Sigmoid colon (tissue), 7 donors: ENCODE data around the gene PINK1. TPM values are rescaled to one million over a fixed set of nuclear protein-coding genes. Genes with fewer than 3 reads are reported as not detected.
"Not testable (repeated sequence)": the region's sequence is repeated elsewhere in the genome, so short reads cannot be mapped to it uniquely, and the experiment has no call there.

Source experiments
- DNase-seq: peaks from one replicate; pipeline ENCODE4 v3.0.0-alpha.2; 2019
- H3K27ac ChIP-seq, 4 donors: fragments of 200-600 bp; sonication (generic); one replicate each; pipeline ENCODE4 v1.5.1; 2016 to 2019; ENCODE audit warnings: mild to moderate bottlenecking in 1 of 4
- H3K27me3 ChIP-seq, 3 donors: fragments of 200-600 bp; sonication (generic); one replicate each; pipeline ENCODE4 v1.5.1; 2019; ENCODE audit warnings: mild to moderate bottlenecking in 1 of 3
- H3K36me3 ChIP-seq, 4 donors: fragments of 200-600 bp; sonication (generic); one replicate each; pipeline ENCODE4 v1.5.1; 2016 to 2019
- H3K4me1 ChIP-seq, 4 donors: fragments of 200-600 bp; sonication (generic); one replicate each; pipeline ENCODE4 v1.5.1; 2017 to 2019
- H3K4me3 ChIP-seq, 4 donors: fragments of 200-600 bp; sonication (generic); one replicate each; pipeline ENCODE4 v1.5.1; 2017 to 2019; ENCODE audit warnings: mild to moderate bottlenecking in 2 of 4, moderate library complexity in 1 of 4
- H3K9me3 ChIP-seq, 4 donors: fragments of 200-600 bp in 3 of 4; sonication (generic) in 3 of 4; one replicate each; pipeline versions ENCODE4 v1.5.1 to v1.6.1; 2013 to 2019
- EP300 ChIP-seq, 4 donors: sonication (generic); formaldehyde crosslinking; IDR thresholded peaks; one replicate each; pipeline ENCODE4 v1.6.1; 2017; ENCODE audit warnings: antibody characterized with exemption in 4 of 4
- POLR2A ChIP-seq, 2 donors: fragments of 450-650 bp; IDR thresholded peaks; one replicate each; pipeline ENCODE4 v1.6.1; 2016; ENCODE audit warnings: antibody characterized with exemption in 2 of 2, mild to moderate bottlenecking in 2 of 2, moderate library complexity in 2 of 2
- POLR2AphosphoS5 ChIP-seq, 4 donors: sonication (generic); formaldehyde crosslinking; IDR thresholded peaks; one replicate each; pipeline ENCODE4 v1.6.1; 2017; ENCODE audit warnings: antibody characterized with exemption in 4 of 4
- WGBS, 2 donors: extraction: QIAGEN DNeasy Blood & Tissue Kit; methylation state at CpG; one replicate each; pipeline ENCODE4 v1.1.7; 2013; 5-methylcytosine and 5-hydroxymethylcytosine counted together
- intact Hi-C: fragments of 100-400 bp; cut with DNase I; formaldehyde crosslinking; loops from one replicate; pipeline ENCODE4 v1.15.1; 2023
- polyA plus RNA-seq, 3 donors: library from polyadenylated mRNA; stranded (reverse); fragments of 200-250 nt; gene quantifications; one replicate each; pipeline ENCODE4 v1.2.3, GENCODE V29; 2013
- total RNA-seq, 4 donors: library from RNA; depleted of rRNA; stranded (reverse); fragments of >200 nt; gene quantifications; one replicate each; pipeline ENCODE4 v1.1.0, GENCODE V29; 2016
- TF ChIP-seq, protein P1 (sequence below), 4 experiments: fragments of 450-650 bp in 3 of 4; fragments of 200-600 bp in 1 of 4; IDR thresholded peaks; one replicate each; pipeline ENCODE4 v1.5.1; 2016 to 2019; ENCODE audit warnings: antibody characterized with exemption in 4 of 4, mild to moderate bottlenecking in 3 of 4, moderate library complexity in 2 of 4
- donor health status: healthy with polysubstance abuse.
- donor health status: Bipolar disorder and iron deficiency.
- donor health status: healthy.

Gene PINK1
- total and polyA plus RNA-seq, 7 donors, result 60.1 to 179 (median 149) TPM

DNA sequence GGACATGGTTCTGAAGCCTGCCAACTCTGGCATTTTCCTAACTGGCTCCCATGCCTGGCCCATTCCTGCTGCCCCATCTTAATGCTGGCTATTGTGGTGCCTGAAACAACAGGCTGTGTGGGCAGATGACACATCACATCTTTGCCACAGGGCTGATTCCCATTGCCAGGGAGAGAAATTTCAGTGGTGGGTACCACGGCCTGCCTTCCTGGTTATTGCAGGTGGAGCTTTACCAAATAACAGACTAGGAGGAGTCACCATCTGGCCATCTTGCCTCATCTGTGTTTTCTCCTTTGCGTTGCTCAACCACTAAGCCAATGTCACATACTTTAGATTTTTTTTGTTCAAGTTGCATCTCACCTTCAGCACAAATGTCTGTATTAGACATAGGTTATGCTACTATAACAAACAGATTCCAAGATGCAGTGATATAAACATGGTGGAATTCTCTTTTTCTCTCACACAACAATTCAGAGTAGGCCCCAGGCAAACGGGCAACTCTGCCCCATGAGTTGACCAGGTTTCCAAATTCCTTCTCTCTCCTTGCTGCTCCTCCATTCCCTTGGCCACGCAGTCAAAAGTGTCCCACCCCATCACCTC is 30.3 kb upstream of the PINK1 start:
- 91 to 95% methylated on average over 4 of the region's 4 CpGs for WGBS, 2 donors
- intact Hi-C loops, result no loop called here
- H3K27me3 ChIP-seq, result no peaks in the 10 kb centered on the region
- H3K9me3 ChIP-seq, result no peaks in the 10 kb centered on the region
- DNase-seq, result no peak
- H3K27ac ChIP-seq, result no peak overlapping the region
- no peaks in the 10 kb centered on the region for H3K36me3 ChIP-seq
- TF ChIP-seq EP300 (IDR thresholded peaks at IDR 0.05), result no peak
- no peak for TF ChIP-seq POLR2AphosphoS5 (IDR thresholded peaks at IDR 0.05)
- no peak for TF ChIP-seq POLR2A (IDR thresholded peaks at IDR 0.05)
- TF ChIP-seq, protein P1, sequence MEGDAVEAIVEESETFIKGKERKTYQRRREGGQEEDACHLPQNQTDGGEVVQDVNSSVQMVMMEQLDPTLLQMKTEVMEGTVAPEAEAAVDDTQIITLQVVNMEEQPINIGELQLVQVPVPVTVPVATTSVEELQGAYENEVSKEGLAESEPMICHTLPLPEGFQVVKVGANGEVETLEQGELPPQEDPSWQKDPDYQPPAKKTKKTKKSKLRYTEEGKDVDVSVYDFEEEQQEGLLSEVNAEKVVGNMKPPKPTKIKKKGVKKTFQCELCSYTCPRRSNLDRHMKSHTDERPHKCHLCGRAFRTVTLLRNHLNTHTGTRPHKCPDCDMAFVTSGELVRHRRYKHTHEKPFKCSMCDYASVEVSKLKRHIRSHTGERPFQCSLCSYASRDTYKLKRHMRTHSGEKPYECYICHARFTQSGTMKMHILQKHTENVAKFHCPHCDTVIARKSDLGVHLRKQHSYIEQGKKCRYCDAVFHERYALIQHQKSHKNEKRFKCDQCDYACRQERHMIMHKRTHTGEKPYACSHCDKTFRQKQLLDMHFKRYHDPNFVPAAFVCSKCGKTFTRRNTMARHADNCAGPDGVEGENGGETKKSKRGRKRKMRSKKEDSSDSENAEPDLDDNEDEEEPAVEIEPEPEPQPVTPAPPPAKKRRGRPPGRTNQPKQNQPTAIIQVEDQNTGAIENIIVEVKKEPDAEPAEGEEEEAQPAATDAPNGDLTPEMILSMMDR (IDR thresholded peaks at IDR 0.05), result no peak
- H3K4me3 ChIP-seq, result no peak overlapping the region
- no peaks in the 10 kb centered on the region for H3K4me1 ChIP-seq

DNA sequence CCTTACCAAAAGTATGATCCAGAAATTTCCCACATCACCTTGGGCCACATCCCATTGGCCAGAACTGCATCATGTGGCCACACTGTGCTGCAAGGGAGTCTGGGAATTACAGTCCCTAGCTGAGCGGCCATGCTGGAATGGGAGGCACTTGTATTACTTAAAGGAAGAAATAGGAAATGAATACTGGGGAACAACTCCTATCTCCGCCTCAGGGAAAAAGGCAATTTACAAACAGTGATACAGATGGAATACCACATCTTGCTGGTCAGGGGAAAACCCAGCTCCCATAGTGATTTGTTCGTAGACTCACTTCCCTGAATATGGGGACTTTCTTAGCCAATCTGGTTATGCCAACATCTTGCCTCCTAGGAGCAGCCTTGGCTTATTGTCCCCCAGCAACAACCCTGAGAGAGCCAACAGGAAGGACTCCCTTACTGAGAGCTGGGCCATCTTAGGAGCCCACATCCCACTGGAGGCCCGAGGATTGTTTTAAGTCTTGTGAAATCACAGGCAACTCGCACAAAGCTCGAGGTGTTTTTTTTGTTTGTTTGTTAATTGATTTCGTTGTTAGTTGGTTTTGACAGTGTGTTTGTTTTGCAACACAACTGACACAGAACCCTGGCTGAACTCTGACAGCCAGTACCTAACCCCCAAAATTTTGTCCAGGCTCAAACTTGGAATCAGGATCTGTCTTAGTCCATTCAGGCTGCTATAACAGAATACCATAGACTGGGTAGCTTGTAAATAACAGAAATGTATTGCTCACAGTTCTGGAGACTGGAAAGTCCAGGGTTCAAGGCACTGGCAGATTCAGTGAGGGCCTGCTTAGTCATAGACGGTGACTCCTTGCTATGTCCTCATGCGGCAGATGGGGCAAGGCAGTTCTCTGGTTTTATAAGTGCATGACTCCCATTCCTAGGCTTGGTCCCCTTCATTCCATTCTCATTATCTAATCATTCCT is 29.5 kb upstream of the PINK1 start:
- no peak overlapping the region for H3K4me3 ChIP-seq
- no peak for TF ChIP-seq EP300 (IDR thresholded peaks at IDR 0.05)
- no peak for TF ChIP-seq POLR2A (IDR thresholded peaks at IDR 0.05)
- TF ChIP-seq, protein P1 (IDR thresholded peaks at IDR 0.05), result no peak
- TF ChIP-seq POLR2AphosphoS5 (IDR thresholded peaks at IDR 0.05), result no peak
- 86 to 88% methylated on average over 9 of the region's 9 CpGs for WGBS, 2 donors
- no peaks in the 10 kb centered on the region for H3K9me3 ChIP-seq
- no peak overlapping the region for H3K27ac ChIP-seq
- no peaks in the 10 kb centered on the region for H3K27me3 ChIP-seq
- H3K4me1 ChIP-seq, result no peaks in the 10 kb centered on the region
- H3K36me3 ChIP-seq, result no peaks in the 10 kb centered on the region
- intact Hi-C loops, result no loop called here
- DNase-seq, result no peak

DNA sequence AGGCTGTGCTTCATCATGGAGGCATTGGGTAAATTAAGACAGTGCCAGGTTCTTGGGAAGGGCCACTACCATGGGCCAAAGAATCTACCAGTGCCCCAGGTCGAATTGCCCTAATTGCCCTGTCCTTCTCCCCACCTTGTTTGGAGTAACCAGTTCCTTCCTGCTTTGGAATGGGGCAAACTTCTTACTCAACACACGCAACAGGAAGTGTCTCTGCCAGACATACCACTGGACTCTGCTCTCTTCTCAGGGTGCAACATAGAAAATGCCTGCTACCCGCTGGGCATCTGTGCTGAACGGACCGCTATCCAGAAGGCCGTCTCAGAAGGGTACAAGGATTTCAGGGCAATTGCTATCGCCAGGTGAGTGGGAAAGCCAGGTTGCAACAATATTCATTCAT is 28.6 kb upstream of the PINK1 start:
- Histone ChIP-seq H3K9me3 (no peaks in the 10 kb centered on the region), H3K4me1 (no peaks in the 10 kb centered on the region), H3K4me3 (no peak overlapping the region), H3K27me3 (no peaks in the 10 kb centered on the region), H3K27ac (no peak overlapping the region), H3K36me3 (no peaks in the 10 kb centered on the region)
- DNase-seq, result no peak
- intact Hi-C loops, result no loop called here
- TF ChIP-seq POLR2A (IDR thresholded peaks at IDR 0.05) (no peak), EP300 (IDR thresholded peaks at IDR 0.05) (no peak), POLR2AphosphoS5 (IDR thresholded peaks at IDR 0.05) (no peak)
- TF ChIP-seq, protein P1 (IDR thresholded peaks at IDR 0.05), result no peak
- WGBS, 2 donors, result 53 to 73% methylated on average over 7 of the region's 7 CpGs

- 81 to 88% methylated on average over 6 of the region's 7 CpGs for WGBS, 2 donors
- H3K4me1 ChIP-seq, H3K27ac ChIP-seq: not testable (repeated sequence)
These were observed 26.3 kb upstream of the PINK1 start for GRCh38 chr1:20606801-20607570.

DNA sequence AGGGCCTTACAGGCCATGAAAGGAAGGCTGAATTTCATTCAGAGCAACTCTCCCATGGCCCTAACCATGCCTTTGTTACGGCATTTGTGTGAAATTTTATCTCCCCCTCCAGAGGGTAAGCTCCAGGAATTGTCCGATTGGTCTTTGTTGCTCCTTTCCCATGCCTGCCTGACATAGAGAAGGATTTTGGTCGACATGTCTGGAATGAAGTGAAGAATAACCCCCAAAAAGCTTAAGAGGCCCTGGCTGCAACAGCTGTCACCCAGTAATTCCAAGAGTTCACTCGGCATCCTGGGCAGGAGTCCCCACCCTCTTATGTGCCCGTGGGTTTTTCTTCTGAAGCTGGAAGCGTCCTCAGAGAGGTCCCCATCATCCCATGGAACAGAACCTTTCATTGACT is 23.7 kb upstream of the PINK1 start:
- H3K36me3 ChIP-seq, result no peaks in the 10 kb centered on the region

More at GRCh38 chr1:20606801-20607570, 26.3 kb upstream of the PINK1 start:
- DNase-seq, H3K4me3 ChIP-seq, H3K36me3 ChIP-seq, H3K9me3 ChIP-seq, intact Hi-C loops, H3K27me3 ChIP-seq: not testable (repeated sequence)

More for the DNA sequence above, 23.7 kb upstream of the PINK1 start:
- Histone ChIP-seq H3K27ac (no peak overlapping the region), H3K4me3 (no peak overlapping the region), H3K9me3 (no peaks in the 10 kb centered on the region), H3K4me1 (peaks cover 0 to 15% (median 11%) of the 10 kb centered on the region in 4 donors), H3K27me3 (no peaks in the 10 kb centered on the region)
- no peak for TF ChIP-seq POLR2AphosphoS5 (IDR thresholded peaks at IDR 0.05)
- WGBS, 2 donors, result 85 to 89% methylated on average over 6 of the region's 6 CpGs
- intact Hi-C loops, result no loop called here
- DNase-seq, result no peak
